ENCODE results near the gene KRTAP5-6.
"Not testable (repeated sequence)": the region's sequence is repeated elsewhere in the genome, so short reads cannot be mapped to it uniquely, and the experiment has no call there.

KRTAP5-6 gene

GRCh38 chr11:1662699-1663283 lies 34.2 kb upstream of the KRTAP5-6 start:
- DNase-seq = not testable (repeated sequence)

DNA sequence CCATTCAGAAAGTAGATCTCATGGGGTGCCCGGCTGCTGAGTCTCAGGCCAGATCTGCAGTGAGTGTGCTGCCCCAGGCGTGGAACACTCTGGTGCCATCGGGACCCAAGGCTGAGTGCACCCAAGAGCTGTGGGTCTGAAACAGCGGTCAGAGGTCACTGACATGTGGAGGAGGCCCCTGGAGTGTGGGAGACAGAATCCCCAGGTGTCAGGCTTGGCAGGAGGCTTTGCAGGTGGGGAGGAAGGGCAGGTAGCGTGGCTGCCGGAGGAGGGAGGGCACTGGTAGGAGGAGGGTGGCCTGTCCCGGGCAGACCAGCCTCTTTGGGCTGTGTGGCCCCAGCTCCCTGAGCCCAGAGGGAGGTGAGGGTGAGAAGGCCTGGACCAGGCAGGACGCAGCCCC lies 31.7 kb upstream of the KRTAP5-6 start:
- DNase-seq = no peak

GRCh38 chr11:1667121-1667850 lies 29.7 kb upstream of the KRTAP5-6 start:
- DNase-seq = no peak

- no peak for DNase-seq
Measured at GRCh38 chr11:1667906-1668305, 29.1 kb upstream of the KRTAP5-6 start.

DNA sequence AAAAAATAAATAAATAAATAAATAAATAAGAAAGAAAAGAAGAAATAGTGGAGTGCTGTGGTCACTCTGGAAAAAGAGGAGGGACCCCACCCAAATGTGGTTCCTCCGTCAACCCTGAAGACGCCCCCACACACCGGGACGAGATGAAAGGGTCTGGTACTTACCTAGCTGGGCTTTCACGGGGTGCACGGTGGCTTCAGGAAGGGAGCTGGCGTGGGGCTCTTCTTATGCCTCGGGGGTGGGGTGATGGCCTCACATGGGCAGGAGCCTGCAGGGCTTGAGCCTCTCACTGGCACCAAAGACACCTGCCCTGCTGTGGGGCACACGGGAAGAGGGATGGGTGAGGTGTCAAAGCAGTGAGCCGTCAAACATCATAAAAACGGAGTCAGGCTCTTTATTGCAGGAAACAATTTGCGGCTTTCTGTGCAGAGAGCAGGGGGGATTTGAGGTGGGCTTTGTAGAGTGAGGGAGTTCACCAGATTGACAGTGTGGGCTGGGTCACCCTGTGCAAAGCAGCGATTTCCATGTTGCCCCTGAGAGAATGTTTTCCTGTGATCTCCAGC lies 28.0 kb upstream of the KRTAP5-6 start:
- DNase-seq = no peak

- DNase-seq = no peak
Measured at GRCh38 chr11:1669546-1670218, 27.3 kb upstream of the KRTAP5-6 start.

GRCh38 chr11:1670457-1670856 lies 26.5 kb upstream of the KRTAP5-6 start:
- not testable (repeated sequence) for DNase-seq

DNA sequence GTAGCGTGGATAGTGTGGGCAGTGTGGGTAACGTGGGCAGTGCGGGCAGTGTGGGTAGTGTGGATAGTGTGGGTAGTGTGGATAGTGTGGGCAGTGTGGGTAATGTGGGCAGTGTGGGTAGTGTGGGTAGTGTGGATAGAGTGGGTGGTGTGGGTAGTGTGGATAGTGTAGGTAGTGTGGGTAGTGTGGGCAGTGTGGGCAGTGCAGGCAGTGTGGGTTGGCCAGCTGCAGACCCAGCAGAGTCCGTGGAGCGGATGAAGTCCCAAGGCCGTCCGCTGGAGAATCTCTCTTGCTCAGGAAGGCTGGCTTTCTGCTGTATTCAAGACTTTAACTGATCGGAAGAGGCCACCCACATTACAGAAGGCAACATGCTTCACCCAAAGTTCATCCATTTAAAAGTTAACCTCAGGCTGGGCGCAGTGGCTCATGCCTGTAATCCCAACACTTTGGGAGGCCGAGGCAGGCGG lies 26.1 kb upstream of the KRTAP5-6 start:
- DNase-seq = no peak

GRCh38 chr11:1671658-1672057 lies 25.3 kb upstream of the KRTAP5-6 start:
- no peak for DNase-seq

GRCh38 chr11:1672613-1673350 lies 24.2 kb upstream of the KRTAP5-6 start:
- no peak for DNase-seq

- DNase-seq = no peak
Measured at GRCh38 chr11:1673446-1674172, 23.4 kb upstream of the KRTAP5-6 start.

- no peak for DNase-seq
Measured at GRCh38 chr11:1674173-1675131, 22.5 kb upstream of the KRTAP5-6 start.

DNA sequence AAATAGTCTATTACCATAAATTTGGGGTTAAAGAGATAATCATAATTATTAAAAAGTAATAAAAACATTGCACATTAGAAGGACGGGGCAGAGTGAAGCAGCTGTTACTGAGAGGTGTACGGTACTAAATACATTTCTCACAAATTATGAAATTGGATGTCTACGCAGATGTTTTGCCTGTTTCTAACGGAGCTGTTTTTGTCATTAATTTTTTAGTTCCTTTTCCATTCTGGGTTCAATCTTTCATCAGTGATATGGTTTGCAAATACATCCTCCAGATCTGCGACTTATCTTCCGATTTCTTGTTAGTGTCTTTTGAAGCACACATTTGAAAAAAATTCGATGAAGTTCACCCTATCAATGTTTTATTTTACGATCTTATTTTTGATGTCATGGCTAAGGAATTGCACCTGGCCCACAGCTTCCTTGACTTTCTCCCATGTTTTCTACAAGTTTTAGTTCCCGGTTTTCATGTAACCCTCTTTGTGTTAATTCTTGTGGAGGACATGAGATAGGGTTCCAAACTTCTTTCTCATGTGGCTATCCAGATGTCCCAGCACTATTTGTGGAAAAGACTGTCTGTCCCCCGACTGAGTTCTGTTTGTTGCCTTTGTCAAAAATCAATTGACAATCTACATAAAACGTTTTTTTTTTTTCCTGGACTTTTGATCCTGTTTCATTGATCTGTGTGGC lies 21.3 kb upstream of the KRTAP5-6 start:
- DNase-seq = no peak

DNA sequence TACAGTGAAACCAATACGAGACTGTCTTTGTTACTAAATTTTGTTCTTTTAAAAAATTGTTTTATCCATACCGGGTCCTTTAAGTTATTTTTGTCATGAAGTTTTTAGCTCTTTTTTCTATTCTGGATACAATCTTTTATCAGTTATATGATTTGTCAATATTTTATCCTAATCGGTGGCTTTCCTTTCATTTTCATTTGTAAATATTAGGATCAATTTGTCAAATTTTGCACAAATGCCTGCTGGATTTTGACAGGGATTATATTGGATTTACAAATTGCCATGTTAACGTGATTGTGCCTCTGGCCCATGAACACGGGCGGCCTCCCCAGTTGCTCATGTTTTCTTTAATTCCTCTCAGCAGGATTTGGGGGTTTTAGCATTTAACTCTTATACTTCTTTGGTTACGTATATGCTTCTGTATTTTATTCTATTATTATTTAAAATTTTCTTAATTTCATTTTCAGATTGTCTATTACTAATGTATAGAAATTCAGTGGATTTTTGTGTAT lies 20.7 kb upstream of the KRTAP5-6 start:
- no peak for DNase-seq

DNA sequence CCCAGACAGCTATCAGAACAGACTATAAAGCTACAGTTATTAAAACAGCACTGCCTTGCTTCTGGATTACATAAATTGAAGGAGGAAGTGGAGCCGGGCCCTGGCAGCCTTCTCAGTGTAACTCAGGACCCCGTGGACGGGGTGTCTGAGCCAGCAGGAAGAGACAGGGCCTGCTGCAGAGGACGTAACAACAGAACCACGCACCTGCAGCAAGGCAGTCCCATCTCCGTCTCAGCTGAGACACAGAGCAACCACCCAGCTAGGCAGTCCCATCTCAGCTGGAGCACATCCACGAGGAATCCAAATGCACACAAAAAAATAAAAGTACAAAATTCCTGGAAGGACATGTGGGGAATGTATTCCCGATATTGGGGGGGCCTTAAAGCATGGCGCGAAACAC lies 17.1 kb upstream of the KRTAP5-6 start:
- DNase-seq = no peak

GRCh38 chr11:1682225-1682905 lies 14.6 kb upstream of the KRTAP5-6 start:
- DNase-seq = no peak

GRCh38 chr11:1683216-1683615 lies 13.8 kb upstream of the KRTAP5-6 start:
- DNase-seq = not testable (repeated sequence)

- not testable (repeated sequence) for DNase-seq
Measured at GRCh38 chr11:1683904-1684572, 13.0 kb upstream of the KRTAP5-6 start.

Data from NCI-H526 treated with DMSO at 0.1 percent for 48 hours (cell line).